ENCODE results near the gene BARHL1.

Gene BARHL1

GRCh38 chr9:132582276-132582785, at the start of gene BARHL1:
Gene BARHL1 (plus strand): TSS chr9:132582606. CDS start chr9:132582798, 192 bp downstream.
- DNase-seq, result no peak

- no peak for DNase-seq
These were observed 47.6 kb upstream of the BARHL1 start for GRCh38 chr9:132534832-132535231.

GRCh38 chr9:132536124-132536523, 46.3 kb upstream of the BARHL1 start:
- no peak for DNase-seq

- DNase-seq, result no peak
These were observed 45.1 kb upstream of the BARHL1 start for GRCh38 chr9:132537352-132537751.

GRCh38 chr9:132538071-132538470, 44.3 kb upstream of the BARHL1 start:
- DNase-seq, result no peak

GRCh38 chr9:132539096-132539495, 43.3 kb upstream of the BARHL1 start:
- DNase-seq, result no peak

- no peak for DNase-seq
These were observed 41.4 kb upstream of the BARHL1 start for GRCh38 chr9:132541051-132541450.

GRCh38 chr9:132541870-132542830, 40.3 kb upstream of the BARHL1 start:
- DNase-seq, result no peak

- DNase-seq, result no peak
These were observed 39.2 kb upstream of the BARHL1 start for GRCh38 chr9:132543251-132543650.

- DNase-seq, result no peak
These were observed 38.4 kb upstream of the BARHL1 start for GRCh38 chr9:132543960-132544359.

- DNase-seq, result no peak
These were observed 36.8 kb upstream of the BARHL1 start for GRCh38 chr9:132545578-132545977.

GRCh38 chr9:132546148-132547051, 36.0 kb upstream of the BARHL1 start:
- DNase-seq, result peak; percentile 52

- DNase-seq, result no peak
These were observed 35.4 kb upstream of the BARHL1 start for GRCh38 chr9:132547052-132547431.

GRCh38 chr9:132547436-132547835, 35.0 kb upstream of the BARHL1 start:
- no peak for DNase-seq

GRCh38 chr9:132547976-132548730, 34.3 kb upstream of the BARHL1 start:
- no peak for DNase-seq

GRCh38 chr9:132548751-132549640, 33.4 kb upstream of the BARHL1 start:
- DNase-seq, result no peak

- no peak for DNase-seq
These were observed 30.9 kb upstream of the BARHL1 start for GRCh38 chr9:132551556-132551955.

- no peak for DNase-seq
These were observed 30.4 kb upstream of the BARHL1 start for GRCh38 chr9:132552041-132552440.

GRCh38 chr9:132554755-132555154, 27.7 kb upstream of the BARHL1 start:
- DNase-seq, result no peak

GRCh38 chr9:132555528-132555927, 26.9 kb upstream of the BARHL1 start:
- no peak for DNase-seq

- DNase-seq, result no peak
These were observed 26.2 kb upstream of the BARHL1 start for GRCh38 chr9:132556235-132556634.
